Esophagus muscularis mucosa (tissue), 3 donors: ENCODE data around the gene PLCD3.

ENCODE experiments used
- POLR2AphosphoS5 ChIP-seq, 2 donors: sonication (generic); formaldehyde crosslinking; IDR thresholded peaks; one replicate each; pipeline ENCODE4 v1.6.1; 2017; ENCODE audit warnings: antibody characterized with exemption in 2 of 2
- TF ChIP-seq, protein P1 (sequence below), 3 experiments: fragments of 200-600 bp in 2 of 3; fragments of 450-650 bp in 1 of 3; sonication (generic) in 2 of 3; IDR thresholded peaks; one replicate each; pipeline ENCODE4 v1.5.1; 2017 to 2019; ENCODE audit warnings: antibody characterized with exemption in 3 of 3, mild to moderate bottlenecking in 2 of 3, moderate library complexity in 1 of 3

DNA sequence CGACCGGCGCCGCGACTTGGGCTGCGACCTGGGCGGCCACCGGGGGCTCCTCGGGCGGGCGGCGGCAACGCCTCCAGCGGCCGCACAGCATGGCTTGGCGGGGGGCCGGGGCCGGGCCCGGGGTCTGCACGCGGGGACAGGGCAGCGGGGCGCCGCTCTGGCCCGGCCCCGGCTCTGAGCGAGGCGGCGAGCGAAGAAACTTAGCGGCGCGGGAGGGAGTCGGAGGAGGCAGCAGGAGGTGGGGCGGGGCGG is at the start of gene PLCD3:
- TF ChIP-seq POLR2AphosphoS5 (IDR thresholded peaks at IDR 0.05), result no peak
- TF ChIP-seq, protein P1, sequence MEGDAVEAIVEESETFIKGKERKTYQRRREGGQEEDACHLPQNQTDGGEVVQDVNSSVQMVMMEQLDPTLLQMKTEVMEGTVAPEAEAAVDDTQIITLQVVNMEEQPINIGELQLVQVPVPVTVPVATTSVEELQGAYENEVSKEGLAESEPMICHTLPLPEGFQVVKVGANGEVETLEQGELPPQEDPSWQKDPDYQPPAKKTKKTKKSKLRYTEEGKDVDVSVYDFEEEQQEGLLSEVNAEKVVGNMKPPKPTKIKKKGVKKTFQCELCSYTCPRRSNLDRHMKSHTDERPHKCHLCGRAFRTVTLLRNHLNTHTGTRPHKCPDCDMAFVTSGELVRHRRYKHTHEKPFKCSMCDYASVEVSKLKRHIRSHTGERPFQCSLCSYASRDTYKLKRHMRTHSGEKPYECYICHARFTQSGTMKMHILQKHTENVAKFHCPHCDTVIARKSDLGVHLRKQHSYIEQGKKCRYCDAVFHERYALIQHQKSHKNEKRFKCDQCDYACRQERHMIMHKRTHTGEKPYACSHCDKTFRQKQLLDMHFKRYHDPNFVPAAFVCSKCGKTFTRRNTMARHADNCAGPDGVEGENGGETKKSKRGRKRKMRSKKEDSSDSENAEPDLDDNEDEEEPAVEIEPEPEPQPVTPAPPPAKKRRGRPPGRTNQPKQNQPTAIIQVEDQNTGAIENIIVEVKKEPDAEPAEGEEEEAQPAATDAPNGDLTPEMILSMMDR (IDR thresholded peaks at IDR 0.05), result no peak
